HG03460 (cell line): Measurements from ENCODE around the gene TYRP1.
"Not testable (repeated sequence)": the region's sequence is repeated elsewhere in the genome, so short reads cannot be mapped to it uniquely, and the experiment has no call there.

Source experiments
- ATAC-seq: cut with Tn5 transposase; IDR thresholded peaks from one replicate; pipeline ENCODE4 v1.9.1; 2021; ENCODE audit not compliant: unreplicated experiment

Gene TYRP1, protein sequence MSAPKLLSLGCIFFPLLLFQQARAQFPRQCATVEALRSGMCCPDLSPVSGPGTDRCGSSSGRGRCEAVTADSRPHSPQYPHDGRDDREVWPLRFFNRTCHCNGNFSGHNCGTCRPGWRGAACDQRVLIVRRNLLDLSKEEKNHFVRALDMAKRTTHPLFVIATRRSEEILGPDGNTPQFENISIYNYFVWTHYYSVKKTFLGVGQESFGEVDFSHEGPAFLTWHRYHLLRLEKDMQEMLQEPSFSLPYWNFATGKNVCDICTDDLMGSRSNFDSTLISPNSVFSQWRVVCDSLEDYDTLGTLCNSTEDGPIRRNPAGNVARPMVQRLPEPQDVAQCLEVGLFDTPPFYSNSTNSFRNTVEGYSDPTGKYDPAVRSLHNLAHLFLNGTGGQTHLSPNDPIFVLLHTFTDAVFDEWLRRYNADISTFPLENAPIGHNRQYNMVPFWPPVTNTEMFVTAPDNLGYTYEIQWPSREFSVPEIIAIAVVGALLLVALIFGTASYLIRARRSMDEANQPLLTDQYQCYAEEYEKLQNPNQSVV

DNA sequence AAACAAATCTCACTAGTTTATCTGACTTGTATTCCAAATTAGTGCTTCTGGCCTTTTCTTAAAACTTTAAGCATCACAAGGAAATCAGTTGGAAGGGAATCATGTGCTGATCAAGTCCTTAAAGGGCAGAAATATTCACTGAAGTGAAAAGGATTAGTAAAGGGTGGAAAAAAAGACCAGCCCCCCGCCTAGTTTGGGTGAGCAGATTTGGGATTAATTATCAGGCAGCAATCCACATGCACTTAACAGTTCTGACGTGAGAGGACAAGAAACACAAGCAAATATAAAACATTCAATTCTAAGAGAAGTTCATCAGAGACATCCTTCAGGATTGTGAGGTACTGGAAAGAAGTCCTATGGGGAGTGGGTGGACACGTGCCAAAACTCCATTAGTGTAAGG lies at the start of gene TYRP1:
Gene TYRP1 (plus strand): TSS at position 245 of the 400 bp plus-strand sequence. CDS start 612 bp downstream, outside the sequence.
- ATAC-seq: no peak

DNA sequence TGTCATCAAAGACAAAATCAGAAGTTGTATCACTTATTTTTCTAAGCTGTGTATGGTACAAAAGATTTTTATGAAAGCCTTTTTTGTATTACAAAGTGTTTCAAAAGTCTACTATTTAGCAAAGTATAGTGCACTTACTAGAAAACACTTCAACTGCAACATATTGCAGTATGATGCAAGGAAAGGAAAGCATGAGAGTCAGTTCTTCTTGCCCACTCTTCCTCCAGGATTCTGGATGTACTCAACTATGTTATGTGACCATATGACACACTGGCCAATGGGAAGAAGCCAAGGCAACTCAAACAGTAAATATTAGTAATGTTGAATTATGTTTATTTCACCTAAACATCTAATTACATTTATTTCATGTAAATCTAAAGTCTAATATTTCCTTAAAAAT lies 49.5 kb upstream of the TYRP1 start:
- no peak for ATAC-seq

DNA sequence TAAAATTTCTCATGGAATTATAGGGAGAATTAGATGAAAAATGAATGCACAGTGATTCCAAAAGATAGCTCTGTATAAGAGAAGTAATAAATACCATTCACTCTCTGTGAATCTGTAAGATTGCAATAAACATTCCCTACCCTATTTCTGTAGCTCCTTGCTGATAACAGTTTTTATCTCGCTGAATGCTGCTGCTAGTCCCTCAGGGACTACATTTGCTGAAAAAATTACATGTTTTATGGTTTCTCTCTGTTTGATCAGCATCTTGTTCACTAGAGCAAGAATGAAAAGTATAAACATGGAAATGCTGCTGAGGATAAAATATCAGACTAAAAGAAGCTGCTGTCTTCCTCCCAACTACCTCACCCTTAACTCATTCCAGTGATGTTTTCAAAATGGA lies 44.3 kb upstream of the TYRP1 start:
- no peak for ATAC-seq

DNA sequence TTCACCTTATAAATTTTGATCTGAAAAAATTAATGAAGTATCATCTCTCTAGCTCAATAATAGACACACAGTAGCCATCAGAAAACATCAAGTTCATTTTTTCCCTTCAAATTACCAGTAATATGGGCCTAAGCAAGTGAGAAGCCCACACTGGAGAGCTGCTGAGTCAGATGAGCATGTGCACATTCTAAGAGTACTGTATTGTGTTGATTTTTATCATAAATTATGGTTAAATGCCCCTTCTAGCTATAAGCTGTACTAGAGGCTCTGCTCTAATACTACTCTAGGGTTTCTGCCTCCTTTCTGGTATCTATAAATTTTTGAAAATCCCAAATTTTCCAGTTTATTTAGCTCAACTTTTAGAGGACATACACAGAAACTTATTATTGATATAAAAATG lies 42.1 kb upstream of the TYRP1 start:
- ATAC-seq: no peak

DNA sequence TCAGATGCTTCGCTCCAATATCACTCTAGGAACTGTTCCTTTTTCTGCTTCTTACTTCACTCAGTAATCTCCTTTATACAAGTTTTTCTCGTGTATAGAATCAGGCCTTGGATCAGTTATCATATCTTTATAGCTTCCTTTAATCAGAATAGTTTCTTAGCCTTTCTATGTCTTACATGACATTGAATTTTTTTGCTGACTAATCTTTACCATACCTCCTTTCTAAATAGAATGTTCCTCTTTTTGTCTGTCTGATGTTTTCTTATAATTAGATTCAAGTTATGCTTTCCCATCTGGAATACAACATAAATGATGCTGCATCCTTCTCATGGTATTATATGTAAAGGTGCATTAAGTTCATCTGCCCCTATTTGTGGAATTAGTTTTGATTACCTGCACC lies 40.2 kb upstream of the TYRP1 start:
- no peak for ATAC-seq

DNA sequence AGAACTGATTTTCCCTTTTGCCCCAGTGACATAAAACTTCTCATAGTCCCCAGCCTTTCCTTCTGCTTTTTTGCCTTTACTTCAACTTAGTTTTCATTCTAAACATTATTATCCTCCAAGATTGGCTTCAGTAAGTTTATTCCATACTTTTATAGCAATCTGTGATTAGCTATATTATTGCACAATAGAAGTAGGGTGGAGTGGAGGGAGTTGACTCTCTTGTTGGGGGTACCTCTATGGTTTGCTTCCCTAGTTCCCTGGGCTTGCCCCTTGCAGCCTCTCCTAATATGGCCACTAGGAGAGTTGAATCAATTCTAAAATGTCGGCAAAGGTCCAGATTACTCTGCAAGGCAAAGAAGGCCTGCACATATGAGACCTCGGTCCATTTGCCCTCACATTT lies 36.4 kb upstream of the TYRP1 start:
- ATAC-seq: no peak

DNA sequence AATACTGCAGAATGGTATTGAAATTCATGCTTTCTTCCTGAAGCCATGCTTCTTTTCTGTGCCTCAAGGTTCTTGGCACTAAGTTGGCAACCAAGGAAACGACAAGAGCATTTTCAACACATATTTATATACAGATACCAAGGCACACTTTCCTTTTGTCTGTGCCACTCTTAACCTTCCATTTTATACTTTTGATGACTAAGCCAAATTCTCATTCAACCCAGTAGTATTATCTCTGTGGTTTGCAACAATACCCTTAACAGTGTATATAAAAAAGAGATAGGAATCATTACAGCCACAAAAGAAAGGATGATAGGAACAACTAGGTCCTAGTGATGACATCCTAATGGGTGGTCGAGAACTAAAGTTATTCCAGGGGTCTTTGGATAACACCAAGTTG lies 36.0 kb upstream of the TYRP1 start:
- ATAC-seq: no peak

DNA sequence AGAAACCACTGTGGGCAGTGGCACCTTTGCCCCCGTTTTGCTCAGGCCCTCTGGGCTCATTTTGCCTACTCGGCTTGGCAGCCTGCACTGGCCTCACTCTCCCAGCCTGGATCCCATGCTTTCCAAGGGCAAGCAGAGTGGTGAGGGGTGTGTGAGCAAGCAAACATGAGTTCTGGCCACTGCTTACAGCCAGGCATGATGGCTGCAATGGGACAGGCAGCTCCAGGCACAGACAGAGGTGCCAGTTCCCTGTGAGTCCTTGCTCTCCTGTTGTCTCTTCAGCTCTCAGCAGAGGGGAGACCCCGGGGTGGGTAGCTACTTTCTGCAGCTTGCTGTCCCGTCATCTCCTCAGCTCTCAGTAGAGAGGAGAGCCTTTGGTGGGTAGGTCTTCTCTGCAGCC lies 35.2 kb upstream of the TYRP1 start:
- no peak for ATAC-seq

DNA sequence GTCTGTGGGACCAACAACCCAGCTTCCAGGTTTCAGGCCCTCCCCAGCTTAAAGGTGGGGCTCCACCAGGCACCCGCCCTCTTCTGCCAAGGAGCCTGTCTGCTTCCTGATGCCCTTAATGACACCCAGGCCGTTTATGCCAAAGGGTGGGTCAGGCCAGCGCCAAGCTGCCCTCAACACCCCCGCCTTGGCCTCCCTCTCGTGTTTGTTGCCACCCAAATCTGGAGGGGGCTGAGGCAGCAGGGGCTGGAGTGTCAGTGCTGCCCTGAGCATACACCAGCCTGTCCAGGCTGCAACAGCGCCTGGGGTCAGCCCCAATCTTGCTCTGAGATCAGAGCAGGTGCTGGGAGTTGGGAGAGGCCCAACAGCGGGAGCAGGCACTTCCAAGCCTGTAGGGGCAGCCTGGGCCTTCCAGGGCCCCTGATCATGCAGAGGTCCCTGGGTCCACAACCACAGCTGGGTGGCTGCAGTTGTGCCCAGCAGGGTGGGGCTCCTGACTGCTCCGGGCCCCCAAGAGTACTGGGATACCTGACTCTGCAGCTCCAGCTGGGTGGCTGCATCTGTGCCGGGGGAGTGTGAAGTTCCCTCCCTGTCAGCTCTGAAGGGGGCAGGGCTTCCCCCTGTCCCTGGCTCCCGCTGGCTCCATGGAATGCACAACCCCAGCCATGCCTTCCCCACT lies 34.5 kb upstream of the TYRP1 start:
- no peak for ATAC-seq

DNA sequence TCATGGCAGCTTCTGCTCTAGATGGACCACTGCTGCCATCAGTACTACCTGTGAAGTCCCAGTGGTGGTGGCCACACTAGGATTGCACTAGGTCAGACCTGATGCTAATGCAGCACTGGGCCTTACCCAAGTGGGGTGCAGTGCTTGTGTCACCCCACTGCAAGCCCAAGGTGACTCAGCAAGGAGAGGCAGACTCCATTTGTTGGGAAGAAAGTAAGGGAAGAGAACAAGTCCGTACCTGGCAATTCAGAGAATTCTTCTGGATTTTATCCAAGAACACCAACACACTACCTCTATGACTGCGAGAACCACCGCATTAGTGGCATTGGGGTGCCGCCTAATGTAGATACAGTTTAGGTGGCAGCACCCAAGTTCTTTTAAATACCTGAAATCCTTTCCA lies 34.0 kb upstream of the TYRP1 start:
- no peak for ATAC-seq

DNA sequence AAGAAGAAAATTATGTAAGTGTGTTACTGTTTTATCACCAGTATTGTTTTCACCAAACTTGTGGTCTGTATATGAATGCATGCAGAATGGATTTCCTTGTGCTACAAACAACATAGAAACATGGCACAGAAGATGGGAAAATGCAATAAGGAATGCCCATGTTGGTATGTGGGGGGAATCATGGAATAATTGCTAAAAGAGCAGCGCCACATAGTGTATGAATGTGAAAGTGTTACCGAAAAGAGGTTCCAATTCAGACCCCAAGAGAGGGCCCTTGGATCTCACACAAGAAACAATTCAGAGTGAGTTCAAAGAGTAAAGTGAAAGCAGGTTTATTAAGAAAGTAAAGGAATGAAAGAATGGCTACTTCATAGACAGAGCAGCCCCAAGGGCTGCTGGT lies 26.4 kb upstream of the TYRP1 start:
- no peak for ATAC-seq

DNA sequence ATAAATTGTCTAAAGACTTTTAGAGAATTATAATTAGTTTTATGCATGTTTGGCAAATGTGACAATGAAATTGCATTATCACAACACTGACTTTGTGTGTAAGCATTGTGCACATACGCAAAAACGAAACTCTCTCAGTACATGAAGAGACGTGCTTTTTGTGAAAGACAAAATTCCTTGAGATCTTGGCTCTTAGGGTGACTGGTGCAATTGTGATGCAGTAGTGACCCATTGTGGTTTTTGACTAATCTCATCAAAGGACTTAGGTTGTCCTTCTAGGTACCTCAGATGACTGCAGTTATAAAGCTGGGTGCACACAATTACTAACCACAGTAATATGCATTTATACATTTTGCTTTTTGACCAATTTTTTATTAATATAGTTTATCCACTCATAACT lies 25.3 kb upstream of the TYRP1 start:
- ATAC-seq: no peak

DNA sequence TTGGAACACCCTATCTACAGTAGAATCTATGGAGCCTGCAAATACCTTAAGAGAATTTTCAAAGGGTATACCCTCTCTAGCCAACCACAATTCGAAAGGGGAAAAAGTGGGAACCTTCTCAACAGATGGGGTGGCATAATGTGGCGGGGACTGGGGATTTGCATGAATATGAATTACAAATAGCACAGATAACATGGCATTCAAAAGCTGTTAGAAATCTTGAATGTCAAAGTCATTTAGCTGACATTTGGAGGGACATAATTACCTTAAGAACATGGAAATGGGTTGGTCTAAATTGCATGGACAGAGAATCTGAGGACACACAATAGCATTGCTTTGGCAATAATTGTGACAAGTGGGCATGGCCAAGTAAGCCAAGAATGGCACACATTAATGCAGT lies 23.2 kb upstream of the TYRP1 start:
- ATAC-seq: no peak

DNA sequence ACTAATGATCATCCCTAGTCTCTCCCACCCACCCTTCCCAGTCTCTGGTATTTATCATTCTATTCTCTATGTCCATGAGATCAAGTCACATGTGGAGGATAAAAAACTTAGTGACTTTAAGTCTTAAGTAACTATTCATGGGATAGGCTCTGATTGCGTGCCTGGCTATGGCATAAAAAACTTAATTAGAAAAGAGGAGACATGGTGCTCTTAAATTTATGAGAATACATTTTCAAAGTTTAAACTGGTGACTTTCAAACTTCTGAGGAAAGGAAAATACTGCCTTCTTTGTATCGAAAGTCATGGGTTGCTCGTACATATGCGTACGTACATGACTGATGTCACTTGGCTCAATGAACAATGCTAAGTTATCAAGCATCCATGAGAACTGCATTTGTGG lies 18.2 kb upstream of the TYRP1 start:
- ATAC-seq: no peak

DNA sequence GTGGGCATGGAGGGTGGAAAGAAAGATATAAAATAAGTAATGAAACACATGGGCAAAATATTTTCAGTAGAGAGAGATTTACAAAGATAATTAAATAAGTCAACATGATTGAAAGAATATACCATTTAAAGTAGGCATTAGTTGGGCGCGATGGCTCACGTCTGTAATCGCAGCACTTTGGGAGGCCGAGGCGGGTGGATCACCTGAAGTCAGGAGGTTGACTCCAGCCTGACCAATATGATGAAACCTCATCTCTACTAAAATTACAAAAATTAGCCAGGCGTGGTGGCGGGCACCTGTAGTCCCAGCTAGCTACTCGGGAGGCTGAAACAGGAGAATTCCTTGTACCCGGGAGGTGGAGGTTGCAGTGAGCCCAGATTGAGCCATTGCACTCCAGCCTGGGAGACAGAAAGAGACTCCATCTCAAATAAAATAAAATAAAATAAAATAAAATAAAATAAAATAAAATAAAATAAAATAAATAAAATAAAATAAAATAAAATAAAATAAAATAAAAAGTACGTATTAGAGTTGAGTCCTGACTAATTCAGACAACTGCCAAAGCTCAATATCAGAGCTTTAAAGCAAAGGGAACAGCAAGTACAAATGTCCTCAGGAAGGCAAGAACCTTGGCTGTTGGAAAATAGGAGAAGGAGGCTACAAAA lies 15.6 kb upstream of the TYRP1 start:
- ATAC-seq: not testable (repeated sequence)

DNA sequence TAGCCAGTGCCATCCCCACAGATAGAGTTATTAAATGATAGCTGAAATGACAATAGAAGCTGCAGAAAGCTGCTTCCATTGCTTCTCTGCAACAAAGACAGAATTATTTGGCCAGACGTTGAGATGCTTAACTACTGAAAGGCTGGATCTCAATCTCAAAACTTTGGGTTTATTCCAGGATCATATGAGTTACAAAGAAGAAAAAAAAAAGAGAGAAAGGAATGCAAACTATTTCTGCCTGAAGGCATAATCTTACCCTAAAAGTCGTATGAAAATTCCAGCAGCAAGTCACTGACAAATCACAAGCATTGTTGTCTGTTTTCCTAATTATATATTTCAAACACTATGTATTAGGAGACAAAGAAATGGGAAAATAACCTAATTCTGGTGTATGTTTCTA lies 12.8 kb upstream of the TYRP1 start:
- no peak for ATAC-seq

DNA sequence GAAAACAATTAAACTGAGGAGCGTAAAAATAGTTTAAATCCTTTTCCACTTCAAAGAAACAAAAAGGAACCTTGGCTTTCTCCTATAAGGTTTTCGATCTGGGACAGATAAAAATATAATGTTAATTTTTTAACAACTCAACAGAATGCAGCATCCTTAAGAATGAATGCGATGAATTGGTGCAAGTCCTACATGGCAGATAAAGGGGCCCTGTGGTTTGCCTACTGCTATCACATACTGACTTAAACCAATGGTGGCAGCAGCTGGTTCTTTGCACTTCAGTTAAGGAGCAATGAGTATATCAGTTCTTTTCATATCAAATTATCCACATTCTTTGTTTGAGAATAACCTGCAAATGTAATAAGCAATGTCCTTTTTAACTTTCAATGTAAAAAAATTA lies 12.4 kb upstream of the TYRP1 start:
- no peak for ATAC-seq

DNA sequence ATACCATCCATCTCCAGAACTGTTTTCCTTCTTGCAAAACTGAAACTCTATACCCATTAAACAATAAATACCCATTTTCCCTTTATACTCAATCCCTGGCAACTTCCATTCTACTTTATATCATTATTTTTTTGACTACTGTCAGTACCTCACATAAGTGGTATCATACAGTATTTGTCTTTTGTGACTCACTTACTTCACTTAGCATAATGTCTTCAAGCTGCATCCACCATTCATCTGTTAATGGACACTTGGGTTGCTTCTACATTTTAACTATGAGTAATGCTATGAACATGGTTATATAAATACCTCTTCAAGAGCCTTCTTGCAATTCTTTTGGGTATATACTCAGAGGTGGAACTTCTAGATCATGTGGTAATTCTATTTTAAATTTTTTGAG lies 11.6 kb upstream of the TYRP1 start:
- no peak for ATAC-seq

DNA sequence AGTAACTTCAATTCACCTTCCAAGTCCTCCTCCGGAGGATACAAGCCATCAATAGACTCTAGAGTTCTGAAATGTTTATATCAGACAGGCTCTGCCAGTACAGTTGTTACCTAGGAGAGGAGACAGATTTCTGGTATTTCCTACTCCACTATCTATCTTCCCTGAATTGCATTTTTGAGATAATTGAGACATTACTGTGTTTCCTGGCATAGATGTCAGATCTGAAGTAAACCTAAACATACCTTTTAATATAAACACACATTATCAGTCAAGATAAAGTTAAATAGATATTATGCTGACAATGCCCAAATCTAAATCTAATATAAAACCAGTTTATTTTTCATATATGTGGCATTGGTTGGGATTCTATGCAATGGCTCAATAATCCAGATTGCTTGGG lies 8.2 kb upstream of the TYRP1 start:
- no peak for ATAC-seq

DNA sequence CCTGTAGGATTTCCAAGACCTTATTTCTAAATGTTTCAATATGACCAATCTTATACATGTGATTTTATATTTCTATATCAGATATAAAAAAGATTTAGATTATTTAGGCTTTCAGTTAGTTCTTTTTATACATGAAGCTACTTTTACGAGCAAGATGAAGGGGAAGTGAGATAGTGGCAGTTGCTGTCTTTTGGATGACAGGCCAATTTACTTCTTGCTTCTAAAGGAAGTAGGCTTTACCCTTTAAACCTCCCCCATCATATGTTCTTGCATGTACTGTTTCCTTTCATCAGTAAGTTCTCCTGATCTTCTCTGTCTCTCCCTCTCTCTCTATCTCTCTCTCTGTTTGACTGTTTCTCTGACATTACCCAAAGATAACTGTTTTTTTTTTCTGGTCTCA lies 4.0 kb upstream of the TYRP1 start:
- no peak for ATAC-seq

DNA sequence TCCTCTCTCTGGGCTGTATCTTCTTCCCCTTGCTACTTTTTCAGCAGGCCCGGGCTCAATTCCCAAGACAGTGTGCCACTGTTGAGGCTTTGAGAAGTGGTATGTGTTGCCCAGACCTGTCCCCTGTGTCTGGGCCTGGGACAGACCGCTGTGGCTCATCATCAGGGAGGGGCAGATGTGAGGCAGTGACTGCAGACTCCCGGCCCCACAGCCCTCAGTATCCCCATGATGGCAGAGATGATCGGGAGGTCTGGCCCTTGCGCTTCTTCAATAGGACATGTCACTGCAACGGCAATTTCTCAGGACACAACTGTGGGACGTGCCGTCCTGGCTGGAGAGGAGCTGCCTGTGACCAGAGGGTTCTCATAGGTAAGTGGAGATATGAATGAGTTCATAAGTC lies 828 bp downstream of the TYRP1 start:
- ATAC-seq: no peak

DNA sequence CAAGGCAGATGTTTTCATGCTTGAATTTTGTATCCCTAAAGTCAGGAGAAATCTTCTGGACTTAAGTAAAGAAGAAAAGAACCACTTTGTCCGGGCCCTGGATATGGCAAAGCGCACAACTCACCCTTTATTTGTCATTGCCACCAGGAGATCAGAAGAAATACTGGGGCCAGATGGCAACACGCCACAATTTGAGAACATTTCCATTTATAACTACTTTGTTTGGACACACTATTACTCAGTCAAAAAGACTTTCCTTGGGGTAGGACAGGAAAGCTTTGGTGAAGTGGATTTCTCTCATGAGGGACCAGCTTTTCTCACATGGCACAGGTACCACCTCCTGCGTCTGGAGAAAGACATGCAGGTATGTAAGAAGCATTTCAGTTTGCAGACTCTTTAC lies 2.3 kb downstream of the TYRP1 start:
- ATAC-seq: no peak
